ENCODE measurements around the gene ERFE.

GRCh38 chr2:238151205-238151604, 7.6 kb upstream of the ERFE start:
- TF ChIP-seq CTCF (IDR thresholded peaks at IDR 0.05) (no peak), MXI1 (IDR thresholded peaks at IDR 0.05; ENCODE audit: low read depth, low read length) (no peak), EZH2phosphoT487 (IDR thresholded peaks at IDR 0.05; ENCODE audit: borderline replicate concordance, low read depth) (no peak)
